ENCODE measurements around the gene OR2S2.
"Not testable (repeated sequence)": the region's sequence is repeated elsewhere in the genome, so short reads cannot be mapped to it uniquely, and the experiment has no call there.

OR2S2 gene

GRCh38 chr9:35958104-35958837 lies at the start of gene OR2S2:
OR2S2 (minus strand) TSS chr9:35958154; CDS start chr9:35958098, 56 bp downstream.
- DNase-seq (ENCODE audit: low read depth in 3 of 3) = no peak

- DNase-seq (ENCODE audit: low read depth in 3 of 3) = no peak
Observed at GRCh38 chr9:36007316-36007708, 49.4 kb upstream of the OR2S2 start.

GRCh38 chr9:36006549-36007315 lies 48.8 kb upstream of the OR2S2 start:
- no peak for DNase-seq (ENCODE audit: low read depth in 3 of 3)

GRCh38 chr9:36005891-36006290 lies 47.9 kb upstream of the OR2S2 start:
- DNase-seq (ENCODE audit: low read depth in 3 of 3) = no peak

GRCh38 chr9:35998333-35998732 lies 40.4 kb upstream of the OR2S2 start:
- DNase-seq (ENCODE audit: low read depth in 3 of 3) = no peak

GRCh38 chr9:35997016-35997415 lies 39.1 kb upstream of the OR2S2 start:
- DNase-seq (ENCODE audit: low read depth in 3 of 3) = not testable (repeated sequence)

GRCh38 chr9:35996358-35996970 lies 38.5 kb upstream of the OR2S2 start:
- no peak for DNase-seq (ENCODE audit: low read depth in 3 of 3)

- no peak for DNase-seq (ENCODE audit: low read depth in 3 of 3)
Observed at GRCh38 chr9:35994959-35995358, 37.0 kb upstream of the OR2S2 start.

GRCh38 chr9:35993976-35994720 lies 36.2 kb upstream of the OR2S2 start:
- DNase-seq (ENCODE audit: low read depth in 3 of 3) = no peak

- not testable (repeated sequence) for DNase-seq (ENCODE audit: low read depth in 3 of 3)
Observed at GRCh38 chr9:35993136-35993535, 35.2 kb upstream of the OR2S2 start.

GRCh38 chr9:35990155-35990554 lies 32.2 kb upstream of the OR2S2 start:
- no peak for DNase-seq (ENCODE audit: low read depth in 3 of 3)

- DNase-seq (ENCODE audit: low read depth in 3 of 3) = no peak
Observed at GRCh38 chr9:35984021-35984420, 26.1 kb upstream of the OR2S2 start.

- DNase-seq (ENCODE audit: low read depth in 3 of 3) = no peak
Observed at GRCh38 chr9:35981699-35982098, 23.7 kb upstream of the OR2S2 start.

- DNase-seq (ENCODE audit: low read depth in 3 of 3) = no peak
Observed at GRCh38 chr9:35980289-35981011, 22.5 kb upstream of the OR2S2 start.

- DNase-seq (ENCODE audit: low read depth in 3 of 3) = no peak
Observed at GRCh38 chr9:35978792-35979191, 20.8 kb upstream of the OR2S2 start.

- DNase-seq (ENCODE audit: low read depth in 3 of 3) = no peak
Observed at GRCh38 chr9:35976726-35977125, 18.8 kb upstream of the OR2S2 start.

- DNase-seq (ENCODE audit: low read depth in 3 of 3) = no peak
Observed at GRCh38 chr9:35974800-35975199, 16.8 kb upstream of the OR2S2 start.

GRCh38 chr9:35972093-35972492 lies 14.1 kb upstream of the OR2S2 start:
- DNase-seq (ENCODE audit: low read depth in 3 of 3) = no peak

GRCh38 chr9:35967042-35967441 lies 9.1 kb upstream of the OR2S2 start:
- DNase-seq (ENCODE audit: low read depth in 3 of 3) = no peak

- no peak for DNase-seq (ENCODE audit: low read depth in 3 of 3)
Observed at GRCh38 chr9:35966433-35966832, 8.5 kb upstream of the OR2S2 start.

GRCh38 chr9:35965011-35965410 lies 7.1 kb upstream of the OR2S2 start:
- no peak for DNase-seq (ENCODE audit: low read depth in 3 of 3)
